HCT116 (cell line): ENCODE results near the gene SERPINF2. TPM values are rescaled to one million over a fixed set of nuclear protein-coding genes. Genes with fewer than 3 reads are reported as not detected.

Experiments
- ATAC-seq: fragments of 200-7000 bp; cut with Tn5 transposase; 2 replicates; pipeline ENCODE4 v1.9.1; 2020; ENCODE audit warnings: mild to moderate bottlenecking, moderate library complexity
- BruUV-seq: library from RNA; stranded (reverse); fragments of 400-500 nt; replicated peaks from 2 replicates; lab custom pipeline; 2021; lab: Mats Ljungman, UMichigan
- CTCF ChIA-PET: fragments of 300-600 bp; sonication (Branson Sonifier 250); formaldehyde crosslinking; loops from one replicate; lab custom pipeline; 2021; ENCODE audit warnings: antibody characterized with exemption; lab: Charles Lee
- POLR2A ChIA-PET: fragments of 300-600, 350-600 bp; sonication (Branson Sonifier 250); formaldehyde crosslinking; loops from one replicate; lab custom pipeline; 2021; ENCODE audit warnings: antibody characterized with exemption; lab: Charles Lee
- RAD21 ChIA-PET, 2 experiments: fragments of 300-600 bp; sonication (Branson Sonifier 250); formaldehyde crosslinking; loops; one replicate each; lab custom pipeline; 2023; ENCODE audit warnings: low total read pairs in 2 of 2; ENCODE audit not compliant: uncharacterized antibody in 2 of 2, unreplicated experiment in 2 of 2, low non-redundant PET in 1 of 2; lab: Charles Lee
- DNase-seq: peaks from one replicate; pipeline ENCODE4 v3.0.0-alpha.2; 2010; ENCODE audit warnings: low read depth, low spot score
- H2AFZ ChIP-seq: fragments of 200-600 bp; shearing (Covaris generic), sonication (generic); 2 replicates; pipeline ENCODE4 v1.6.1; 2017; ENCODE audit warnings: low read depth, mixed run types, mixed read lengths, antibody characterized with exemption, low read length; ENCODE audit not compliant: poor library complexity, severe bottlenecking
- H3K27ac ChIP-seq: 2 replicates; pipeline ENCODE4 v1.5.1; 2012; ENCODE audit warnings: low read depth, low read length
- H3K27me3 ChIP-seq: fragments of 200-600 bp; sonication (generic); 2 replicates; pipeline ENCODE4 v1.6.1; 2016; ENCODE audit warnings: mixed run types, low read length, mixed read lengths; ENCODE audit not compliant: insufficient read depth
- H3K36me3 ChIP-seq, 2 experiments: fragments of 200-500 bp in 1 of 2; fragments of 200-600 bp in 1 of 2; sonication (Bioruptor generic) in 1 of 2; sonication (generic) in 1 of 2; 2 replicates each; pipeline versions ENCODE4 v1.5.1 to v1.6.1; 2014 to 2016; ENCODE audit warnings: low read length in 2 of 2, inconsistent platforms in 1 of 2, mixed read lengths in 1 of 2, mixed run types in 1 of 2; ENCODE audit not compliant: insufficient read depth in 2 of 2, control insufficient read depth in 1 of 2
- H3K4me1 ChIP-seq, 2 experiments: fragments of 200-600 bp in 1 of 2; sonication (generic) in 1 of 2; 2 replicates each; pipeline versions ENCODE4 v1.5.1 to v1.6.1; 2012 to 2017; ENCODE audit warnings: low read length in 2 of 2, inconsistent platforms in 1 of 2, mild to moderate bottlenecking in 1 of 2, mixed read lengths in 1 of 2, mixed run types in 1 of 2, moderate library complexity in 1 of 2; ENCODE audit not compliant: insufficient read depth in 2 of 2, control insufficient read depth in 1 of 2
- H3K4me2 ChIP-seq: fragments of 200-600 bp; sonication (generic); 2 replicates; pipeline ENCODE4 v1.6.1; 2017; ENCODE audit warnings: mixed run types, low read length, mixed read lengths
- H3K4me3 ChIP-seq, 2 experiments: fragments of 200-600 bp in 1 of 2; sonication (generic) in 1 of 2; replicated peaks in 1 of 2; 2 replicates each; pipeline ENCODE4 v1.5.1; 2011 to 2016; ENCODE audit warnings: low read length in 2 of 2, control low read depth in 1 of 2, low read depth in 1 of 2, mild to moderate bottlenecking in 1 of 2, mixed read lengths in 1 of 2, mixed run types in 1 of 2
- H3K79me2 ChIP-seq: fragments of 200-600 bp; sonication (generic); 2 replicates; pipeline ENCODE4 v1.6.1; 2017; ENCODE audit warnings: mild to moderate bottlenecking, mixed run types, low read length, moderate library complexity, mixed read lengths; ENCODE audit not compliant: insufficient read depth
- H3K9ac ChIP-seq: fragments of 200-600 bp; sonication (generic); 2 replicates; pipeline ENCODE4 v1.6.1; 2016; ENCODE audit warnings: low read length, mixed read lengths
- H3K9me2 ChIP-seq: fragments of 200-600 bp; sonication (generic), shearing (Covaris generic); 2 replicates; pipeline ENCODE4 v1.6.1; 2017; ENCODE audit warnings: mixed run types, mild to moderate bottlenecking, moderate library complexity; ENCODE audit not compliant: insufficient read depth
- H3K9me3 ChIP-seq, 2 experiments: fragments of 200-500 bp in 1 of 2; fragments of 200-600 bp in 1 of 2; sonication (Bioruptor generic) in 1 of 2; sonication (generic) in 1 of 2; 2 replicates each; pipeline ENCODE4 v1.6.1; 2014 to 2017; ENCODE audit warnings: low read length in 2 of 2, mixed read lengths in 2 of 2, inconsistent platforms in 1 of 2, low read depth in 1 of 2, mild to moderate bottlenecking in 1 of 2, mixed run types in 1 of 2, moderate library complexity in 1 of 2; ENCODE audit not compliant: control insufficient read depth in 1 of 2, insufficient read depth in 1 of 2
- H4K20me1 ChIP-seq: fragments of 200-600 bp; sonication (generic), shearing (Covaris generic); 2 replicates; pipeline ENCODE4 v1.6.1; 2017; ENCODE audit warnings: mixed run types, mild to moderate bottlenecking, moderate library complexity; ENCODE audit not compliant: insufficient read depth
- ATF3 ChIP-seq: IDR thresholded peaks from 2 replicates; pipeline ENCODE4 v1.6.1; 2012
- CEBPB ChIP-seq: IDR thresholded peaks from 2 replicates; pipeline ENCODE4 v1.6.1; 2012; ENCODE audit warnings: low read depth
- EGR1 ChIP-seq: IDR thresholded peaks from 2 replicates; pipeline ENCODE4 v1.6.1; 2012; ENCODE audit warnings: low read depth
- ELF1 ChIP-seq: IDR thresholded peaks from 2 replicates; pipeline ENCODE4 v1.6.1; 2012; ENCODE audit warnings: low read depth, borderline replicate concordance
- EZH2 ChIP-seq: fragments of 200-600 bp; sonication (generic); IDR thresholded peaks from 2 replicates; pipeline ENCODE4 v1.6.1; 2017; ENCODE audit warnings: antibody characterized with exemption, mixed run types
- EZH2phosphoT487 ChIP-seq: fragments of 200-600 bp; IDR thresholded peaks from 2 replicates; pipeline ENCODE4 v1.6.1; 2018; ENCODE audit warnings: antibody characterized with exemption, borderline replicate concordance
- JUND ChIP-seq: IDR thresholded peaks from 2 replicates; pipeline ENCODE4 v1.6.1; 2012
- POLR2A ChIP-seq: IDR thresholded peaks from 2 replicates; pipeline ENCODE4 v1.7.0; 2011; ENCODE audit warnings: borderline replicate concordance; ENCODE audit not compliant: insufficient read depth, insufficient read length; ENCODE audit errors: extremely low read depth
- POLR2AphosphoS5 ChIP-seq: IDR thresholded peaks from 2 replicates; pipeline ENCODE4 v1.6.1; 2011; ENCODE audit warnings: mild to moderate bottlenecking, low read depth, low read length, moderate library complexity
- RAD21 ChIP-seq: IDR thresholded peaks from 2 replicates; pipeline ENCODE4 v1.6.1; 2012; ENCODE audit warnings: low read depth, mild to moderate bottlenecking
- SIN3A ChIP-seq: IDR thresholded peaks from 2 replicates; pipeline ENCODE4 v1.6.1; 2012; ENCODE audit warnings: low read depth
- SRF ChIP-seq: IDR thresholded peaks from 2 replicates; pipeline ENCODE4 v1.6.1; 2012; ENCODE audit warnings: low read depth
- TCF7L2 ChIP-seq: IDR thresholded peaks from 2 replicates; pipeline ENCODE4 v1.7.0; 2011; ENCODE audit warnings: borderline replicate concordance, inconsistent platforms; ENCODE audit not compliant: insufficient read depth, insufficient read length; ENCODE audit errors: extremely low read depth
- ZFX ChIP-seq: fragments of 450-650 bp; IDR thresholded peaks from 2 replicates; pipeline ENCODE4 v1.6.1; 2017
- ZNF274 ChIP-seq: fragments of 200-500 bp; sonication (Bioruptor generic); IDR thresholded peaks from 2 replicates; pipeline ENCODE4 v1.6.1; 2014; ENCODE audit warnings: mild to moderate bottlenecking, low read depth, low read length, inconsistent platforms
- intact Hi-C: fragments of 100-400 bp; cut with micrococcal nuclease; formaldehyde crosslinking; loops from 2 replicates; pipeline ENCODE4 v1.10.0; 2022
- total RNA-seq: library from RNA; stranded (reverse); gene quantifications from one replicate; pipeline ENCODE4 v1.2.1, GENCODE V29; 2021; ENCODE audit not compliant: unreplicated experiment
- TF ChIP-seq, protein P1 (sequence below): IDR thresholded peaks from 2 replicates; pipeline ENCODE4 v1.6.1; 2012

SERPINF2 gene
- total RNA-seq, 1 experiment from 2014 or later: 2.5 TPM

GRCh38 chr17:1724869-1725641, 17.6 kb upstream of the SERPINF2 start:
- CTCF ChIA-PET: no interaction called here
- intact Hi-C loops: loop anchor here (5.0 kb wide), 2 partner anchors 42 to 142 kb away; no protein-coding TSS in a partner anchor

DNA sequence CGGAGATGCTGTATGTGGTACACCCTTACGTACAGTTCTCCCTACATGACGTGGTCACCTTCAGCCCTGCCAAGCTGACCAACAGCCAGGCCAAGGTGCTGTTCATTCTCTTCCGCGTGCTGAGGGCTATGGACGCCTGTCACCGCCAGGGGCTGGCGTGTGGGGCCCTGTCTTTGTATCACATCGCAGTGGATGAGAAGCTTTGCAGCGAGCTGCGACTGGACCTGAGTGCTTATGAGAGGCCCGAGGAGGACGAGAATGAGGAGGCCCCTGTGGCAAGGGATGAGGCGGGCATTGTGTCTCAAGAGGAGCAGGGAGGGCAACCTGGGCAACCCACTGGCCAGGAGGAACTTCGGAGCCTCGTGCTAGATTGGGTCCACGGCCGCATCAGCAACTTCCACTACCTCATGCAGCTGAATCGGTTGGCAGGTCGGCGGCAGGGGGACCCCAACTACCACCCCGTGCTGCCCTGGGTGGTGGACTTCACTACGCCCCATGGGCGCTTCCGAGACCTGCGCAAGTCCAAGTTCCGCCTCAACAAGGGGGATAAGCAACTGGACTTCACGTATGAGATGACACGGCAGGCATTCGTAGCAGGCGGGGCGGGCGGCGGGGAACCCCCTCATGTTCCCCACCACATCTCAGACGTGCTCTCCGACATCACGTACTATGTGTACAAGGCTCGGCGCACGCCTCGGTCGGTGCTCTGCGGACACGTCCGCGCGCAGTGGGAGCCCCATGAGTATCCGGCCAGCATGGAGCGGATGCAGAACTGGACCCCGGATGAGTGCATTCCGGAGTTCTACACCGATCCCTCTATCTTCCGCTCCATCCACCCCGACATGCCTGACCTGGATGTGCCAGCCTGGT, 16.8 kb upstream of the SERPINF2 start:
- Histone ChIP-seq H3K27me3 (no peaks in the 10 kb centered on the region), H3K9me2 (no peaks in the 10 kb centered on the region), H3K9me3 (no peaks in the 10 kb centered on the region), H3K4me1 (peaks cover 15 to 44% of the 10 kb centered on the region in 2 experiments; a peak in 3 of 4 replicates), H3K4me3 (peak overlapping the region; percentile 54 to 66), H2AFZ (no peak overlapping the region), H4K20me1 (no peaks in the 10 kb centered on the region), H3K9ac (peak overlapping the region; percentile 69; the same call in 1 of the 2 replicates), H3K4me2 (peak overlapping the region; percentile 93), H3K79me2 (peaks cover 3% of the 10 kb centered on the region; the same call in 1 of the 2 replicates), H3K36me3 (no peaks in the 10 kb centered on the region), H3K27ac (peak overlapping the region; percentile 75; the same call in 1 of the 2 replicates)
- RAD21 ChIA-PET: no interaction called here
- POLR2A ChIA-PET: no interaction called here
- TSS peak; percentile 39 for BruUV-seq
- CTCF ChIA-PET: interaction anchor here (1.2 kb wide), 1 partner anchor 9 kb away, joined by 5 read pairs; no protein-coding TSS in a partner anchor
- no peak for DNase-seq
- no peak for ATAC-seq
- intact Hi-C loops: no loop called here
- TF ChIP-seq EGR1: no peak
- TF ChIP-seq ATF3: no peak
- no peak for TF ChIP-seq CEBPB
- TF ChIP-seq ZNF274: no peak
- no peak for TF ChIP-seq POLR2AphosphoS5
- no peak for TF ChIP-seq ELF1
- no peak for TF ChIP-seq EZH2
- TF ChIP-seq TCF7L2: no peak
- no peak for TF ChIP-seq SRF
- TF ChIP-seq EZH2phosphoT487: no peak
- TF ChIP-seq, protein P1, sequence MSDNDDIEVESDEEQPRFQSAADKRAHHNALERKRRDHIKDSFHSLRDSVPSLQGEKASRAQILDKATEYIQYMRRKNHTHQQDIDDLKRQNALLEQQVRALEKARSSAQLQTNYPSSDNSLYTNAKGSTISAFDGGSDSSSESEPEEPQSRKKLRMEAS: no peak
- no peak for TF ChIP-seq ZFX
- no peak for TF ChIP-seq SIN3A
- no peak for TF ChIP-seq RAD21
- TF ChIP-seq JUND: no peak
- no peak for TF ChIP-seq POLR2A

More at GRCh38 chr17:1724869-1725641, 17.6 kb upstream of the SERPINF2 start:
- Histone ChIP-seq H3K4me2 (peak overlapping the region; percentile 93), H3K9me2 (no peaks in the 10 kb centered on the region), H3K9me3 (no peaks in the 10 kb centered on the region), H3K9ac (peak overlapping the region; percentile 69), H3K36me3 (no peaks in the 10 kb centered on the region), H2AFZ (no peak overlapping the region), H4K20me1 (no peaks in the 10 kb centered on the region), H3K4me1 (peaks cover 22 to 46% of the 10 kb centered on the region in 2 experiments; a peak in 3 of 4 replicates)
- BruUV-seq: no TSS peak
- TF ChIP-seq ZNF274 (no peak), ZFX (peak; percentile 81; the same call in 1 of the 2 replicates)
- TF ChIP-seq, all 23 proteins: peak for 1
- ChIA-PET POLR2A (no interaction called here), RAD21 (no interaction called here)
- Histone ChIP-seq H3K4me3 (peak overlapping the region; percentile 54 to 66), H3K27me3 (no peaks in the 10 kb centered on the region), H3K27ac (peak overlapping the region; percentile 75), H3K79me2 (peaks cover 3% of the 10 kb centered on the region; the same call in 1 of the 2 replicates)
- DNase-seq (no peak), ATAC-seq (peak; percentile 72)
